ENCODE results near the gene SLC8A3. TPM values are rescaled to one million over a fixed set of nuclear protein-coding genes. Genes with fewer than 3 reads are reported as not detected.

The SLC8A3 gene
- polyA plus RNA-seq, 1 of the 3 experiments (the other 2 are of a cell fraction): 0.26 TPM

DNA sequence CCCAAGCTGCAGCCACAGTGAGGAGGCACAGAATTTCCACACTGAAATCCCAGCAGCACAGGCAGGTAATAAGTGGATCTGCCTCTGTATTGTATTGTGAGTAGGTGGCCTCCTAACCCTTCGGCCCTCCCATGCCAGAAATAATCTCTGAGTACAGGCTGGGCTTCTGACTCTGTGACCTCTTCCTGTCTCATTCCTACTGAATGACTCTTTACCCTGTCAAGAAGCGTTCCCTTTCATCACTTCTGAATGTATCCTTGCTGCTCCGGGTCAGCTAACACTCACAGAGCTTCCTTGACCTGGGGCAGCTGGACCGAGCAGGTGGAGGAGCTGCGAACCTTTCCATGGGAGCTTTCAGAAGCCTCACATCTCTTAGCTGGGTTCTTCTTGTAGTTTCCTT is 119.6 kb downstream of the SLC8A3 start:
- no peaks in the 10 kb centered on the region for H3K36me3 ChIP-seq (replicated peaks in 1 of 2; ENCODE audit: control insufficient read depth in 1 of 2, insufficient read depth in 2 of 2, low read length in 1 of 2)
- no peak for DNase-seq
- no peak overlapping the region for H3K4me3 ChIP-seq (ENCODE audit: low read depth in 2 of 2, low read length in 1 of 2)
- H3K79me2 ChIP-seq (ENCODE audit: insufficient read depth): no peaks in the 10 kb centered on the region
- H3F3A ChIP-seq (replicated peaks; ENCODE audit: insufficient read depth): no peaks in the 10 kb centered on the region
- WGBS (ENCODE audit: low lambda C conversion rate): 42% methylated on average over 5 of the region's 5 CpGs
- H2AFZ ChIP-seq (ENCODE audit: low read depth): no peak overlapping the region
- no peaks in the 10 kb centered on the region for H3K9me3 ChIP-seq
- CTCF ChIA-PET: interaction anchor here (1.1 to 7.4 kb wide), 2 partner anchors 18 to 24 kb away, joined by 5 to 50 read pairs; no protein-coding TSS in a partner anchor
- no peak overlapping the region for H3K27ac ChIP-seq (ENCODE audit: low read depth in 2 of 2, low read length in 1 of 2)
- peaks cover 0 to 15% of the 10 kb centered on the region in 2 experiments; a peak in 2 of 4 replicates for H3K4me1 ChIP-seq (ENCODE audit: control insufficient read depth in 1 of 2, insufficient read depth in 2 of 2, low read depth in 1 of 2, low read length in 1 of 2)
- no peak for TF ChIP-seq SMC3 (IDR thresholded peaks at IDR 0.05; ENCODE audit: low read depth, low read length)
- TF ChIP-seq MXI1 (IDR thresholded peaks at IDR 0.05; ENCODE audit: low read depth, low read length): no peak
- TF ChIP-seq, protein P1, sequence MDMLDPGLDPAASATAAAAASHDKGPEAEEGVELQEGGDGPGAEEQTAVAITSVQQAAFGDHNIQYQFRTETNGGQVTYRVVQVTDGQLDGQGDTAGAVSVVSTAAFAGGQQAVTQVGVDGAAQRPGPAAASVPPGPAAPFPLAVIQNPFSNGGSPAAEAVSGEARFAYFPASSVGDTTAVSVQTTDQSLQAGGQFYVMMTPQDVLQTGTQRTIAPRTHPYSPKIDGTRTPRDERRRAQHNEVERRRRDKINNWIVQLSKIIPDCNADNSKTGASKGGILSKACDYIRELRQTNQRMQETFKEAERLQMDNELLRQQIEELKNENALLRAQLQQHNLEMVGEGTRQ (IDR thresholded peaks at IDR 0.05; ENCODE audit: borderline replicate concordance, low read depth, low read length): no peak
- TF ChIP-seq JUND (IDR thresholded peaks at IDR 0.05): no peak
- no peak for TF ChIP-seq RCOR1 (IDR thresholded peaks at IDR 0.05; ENCODE audit: low read length)
- TF ChIP-seq NFIC (IDR thresholded peaks at IDR 0.05; ENCODE audit: borderline replicate concordance): no peak
- TF ChIP-seq SIN3A (IDR thresholded peaks at IDR 0.05; ENCODE audit: borderline replicate concordance, low read depth, low read length): no peak
- TF ChIP-seq, protein P2, sequence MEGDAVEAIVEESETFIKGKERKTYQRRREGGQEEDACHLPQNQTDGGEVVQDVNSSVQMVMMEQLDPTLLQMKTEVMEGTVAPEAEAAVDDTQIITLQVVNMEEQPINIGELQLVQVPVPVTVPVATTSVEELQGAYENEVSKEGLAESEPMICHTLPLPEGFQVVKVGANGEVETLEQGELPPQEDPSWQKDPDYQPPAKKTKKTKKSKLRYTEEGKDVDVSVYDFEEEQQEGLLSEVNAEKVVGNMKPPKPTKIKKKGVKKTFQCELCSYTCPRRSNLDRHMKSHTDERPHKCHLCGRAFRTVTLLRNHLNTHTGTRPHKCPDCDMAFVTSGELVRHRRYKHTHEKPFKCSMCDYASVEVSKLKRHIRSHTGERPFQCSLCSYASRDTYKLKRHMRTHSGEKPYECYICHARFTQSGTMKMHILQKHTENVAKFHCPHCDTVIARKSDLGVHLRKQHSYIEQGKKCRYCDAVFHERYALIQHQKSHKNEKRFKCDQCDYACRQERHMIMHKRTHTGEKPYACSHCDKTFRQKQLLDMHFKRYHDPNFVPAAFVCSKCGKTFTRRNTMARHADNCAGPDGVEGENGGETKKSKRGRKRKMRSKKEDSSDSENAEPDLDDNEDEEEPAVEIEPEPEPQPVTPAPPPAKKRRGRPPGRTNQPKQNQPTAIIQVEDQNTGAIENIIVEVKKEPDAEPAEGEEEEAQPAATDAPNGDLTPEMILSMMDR (IDR thresholded peaks at IDR 0.05): no peak
- no peak for TF ChIP-seq FOSL2 (IDR thresholded peaks at IDR 0.05; ENCODE audit: borderline replicate concordance, low read depth)
- no peak for TF ChIP-seq EZH2phosphoT487 (IDR thresholded peaks at IDR 0.05; ENCODE audit: borderline replicate concordance, low read depth)
- TF ChIP-seq, protein P3, sequence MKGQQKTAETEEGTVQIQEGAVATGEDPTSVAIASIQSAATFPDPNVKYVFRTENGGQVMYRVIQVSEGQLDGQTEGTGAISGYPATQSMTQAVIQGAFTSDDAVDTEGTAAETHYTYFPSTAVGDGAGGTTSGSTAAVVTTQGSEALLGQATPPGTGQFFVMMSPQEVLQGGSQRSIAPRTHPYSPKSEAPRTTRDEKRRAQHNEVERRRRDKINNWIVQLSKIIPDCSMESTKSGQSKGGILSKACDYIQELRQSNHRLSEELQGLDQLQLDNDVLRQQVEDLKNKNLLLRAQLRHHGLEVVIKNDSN (IDR thresholded peaks at IDR 0.05; ENCODE audit: borderline replicate concordance, low read depth): no peak
- TF ChIP-seq FOXJ3 (CRISPR knock-in tag; IDR thresholded peaks at IDR 0.05): no peak
- TF ChIP-seq POLR2AphosphoS5 (IDR thresholded peaks at IDR 0.05; ENCODE audit: low read depth, low read length): no peak
- no peak for TF ChIP-seq TCF12 (IDR thresholded peaks at IDR 0.05)
- no peak for TF ChIP-seq GABPA (IDR thresholded peaks at IDR 0.05; ENCODE audit: low read depth)
- no peak for TF ChIP-seq RAD21 (IDR thresholded peaks at IDR 0.05; ENCODE audit: low read length)
- no peak for TF ChIP-seq RFX5 (IDR thresholded peaks at IDR 0.05; ENCODE audit: low read length)
- TF ChIP-seq NRF1 (IDR thresholded peaks at IDR 0.05; ENCODE audit: low read depth, low read length): no peak
- H3K4me2 ChIP-seq: no peak overlapping the region
- H3K27me3 ChIP-seq (ENCODE audit: insufficient read depth): no peaks in the 10 kb centered on the region
- no peaks in the 10 kb centered on the region for H3K9me2 ChIP-seq
- H3K9ac ChIP-seq: no peak overlapping the region
- POLR2A ChIA-PET: no interaction called here
- H4K20me1 ChIP-seq (ENCODE audit: insufficient read depth): no peaks in the 10 kb centered on the region

Measured in SK-N-SH (cell line).